Stimulated activated naive CD4-positive, alpha-beta T cell treated with Interleukin-2 at 50 U/mL for 16 hours (primary cell): ENCODE results near the gene COX7A2.

Source experiments
- DNase-seq: peaks from one replicate; lab custom pipeline; 2025; lab: John Stamatoyannopoulos, UW

The COX7A2 gene

DNA sequence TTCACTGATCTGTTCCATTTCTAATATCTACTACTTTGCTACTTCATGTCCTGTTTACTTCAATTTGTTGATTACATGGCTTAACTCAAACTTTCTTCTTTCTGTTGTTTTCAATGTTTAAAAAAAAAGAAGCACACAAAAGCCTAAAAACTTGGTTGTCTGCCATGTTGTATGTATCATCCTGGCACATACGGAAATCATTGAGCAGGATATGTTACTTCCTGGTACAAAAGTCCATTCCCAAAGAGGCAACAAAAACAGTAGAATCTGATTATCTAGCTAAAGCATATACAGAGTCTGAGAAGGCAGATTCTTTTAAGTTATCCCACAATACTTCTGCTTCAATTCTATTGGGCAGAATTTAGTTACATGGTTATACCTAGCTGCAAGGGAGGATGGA lies 23.2 kb downstream of the COX7A2 start:
- no peak for DNase-seq

DNA sequence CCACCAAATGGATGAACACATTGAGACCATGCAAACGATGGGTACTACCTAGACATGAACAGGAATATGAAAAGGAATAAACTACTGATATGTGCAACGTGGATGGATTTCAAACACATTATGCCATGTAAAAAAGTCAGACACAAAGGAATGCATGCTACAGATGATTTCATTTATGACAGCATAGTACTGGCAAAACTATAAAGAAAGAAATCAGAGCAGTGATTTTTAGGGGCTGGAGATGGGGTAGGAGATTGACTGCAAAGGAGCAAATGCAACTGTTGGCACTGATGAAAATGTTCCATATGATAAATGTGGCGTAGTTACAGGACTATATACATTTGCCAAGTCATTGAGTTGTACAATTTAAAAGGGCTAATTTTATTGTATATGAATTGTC lies 24.3 kb downstream of the COX7A2 start:
- no peak for DNase-seq

DNA sequence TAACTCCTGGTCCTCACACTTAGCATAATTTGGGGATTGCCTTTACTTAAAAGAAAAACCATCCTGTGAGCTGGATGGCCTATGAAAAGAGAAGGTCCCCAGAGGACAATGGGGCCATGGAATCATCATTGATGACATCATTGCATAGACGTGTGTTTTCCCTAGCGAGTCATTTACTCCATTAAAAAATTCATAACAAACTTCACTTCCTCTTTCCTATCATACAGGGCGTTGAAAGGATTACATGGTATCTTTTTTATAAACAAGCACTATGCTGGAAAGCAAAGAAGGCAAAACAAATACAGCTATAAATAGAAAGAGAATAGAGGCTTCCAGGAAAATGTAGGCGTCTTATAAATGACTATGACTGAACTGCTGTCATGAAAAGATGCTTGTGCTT lies 26.4 kb downstream of the COX7A2 start:
- DNase-seq: no peak

DNA sequence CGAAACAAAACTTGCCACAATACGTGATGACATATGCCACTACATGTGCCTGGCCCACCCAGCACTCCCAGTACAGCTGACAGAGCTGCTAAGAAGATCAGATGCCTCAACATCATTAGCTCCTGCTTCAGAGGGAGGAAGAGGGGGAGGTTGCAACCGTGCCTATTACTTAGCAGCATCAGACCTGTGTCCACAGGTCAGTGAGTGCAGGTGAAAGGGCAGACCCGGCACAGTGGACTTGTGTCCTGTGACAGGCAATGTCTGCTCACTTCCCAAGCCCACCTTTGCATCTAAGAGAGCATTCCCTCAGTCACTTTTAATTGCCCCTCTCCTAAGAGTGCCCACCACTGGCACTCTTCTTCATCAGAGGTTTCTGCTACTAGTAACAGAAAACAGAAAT lies 28.3 kb downstream of the COX7A2 start:
- no peak for DNase-seq

DNA sequence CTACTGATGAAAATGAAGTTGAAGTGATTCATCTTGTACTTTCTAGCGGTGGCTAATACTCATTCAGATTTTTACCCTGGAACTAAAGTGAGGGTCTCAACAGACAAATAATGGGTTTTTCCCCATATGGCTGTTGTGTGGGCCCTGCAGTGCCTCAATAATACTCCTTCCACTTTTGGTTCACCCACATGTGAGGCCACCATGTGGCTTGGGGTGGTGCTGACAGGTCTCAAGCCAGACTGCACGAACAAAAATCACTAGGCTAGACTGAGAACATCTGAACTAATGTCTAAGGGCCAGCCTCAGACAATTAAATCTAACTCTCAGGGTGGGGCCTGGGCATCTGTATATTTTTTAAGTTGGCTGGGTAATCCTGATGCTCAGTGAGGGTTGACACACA lies 29.9 kb downstream of the COX7A2 start:
- DNase-seq: no peak

DNA sequence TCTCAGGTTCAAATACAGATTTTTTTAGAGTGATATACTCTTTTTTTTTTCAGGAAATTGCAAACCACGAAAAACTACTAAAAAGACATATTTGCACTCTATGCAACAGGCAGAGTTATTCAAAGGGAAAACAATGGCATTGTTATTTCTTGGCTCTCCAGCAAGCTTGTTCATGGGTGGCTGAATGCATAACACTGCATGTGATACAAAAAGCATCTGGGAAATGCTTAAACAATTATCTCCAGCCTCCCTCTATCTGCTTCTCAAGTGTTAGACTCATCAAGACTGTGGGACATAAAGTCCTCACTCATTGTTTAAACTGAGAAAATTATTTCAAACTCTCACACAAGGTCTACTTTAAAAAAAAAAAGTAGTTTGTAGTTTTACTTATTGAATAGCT lies 30.5 kb downstream of the COX7A2 start:
- no peak for DNase-seq

DNA sequence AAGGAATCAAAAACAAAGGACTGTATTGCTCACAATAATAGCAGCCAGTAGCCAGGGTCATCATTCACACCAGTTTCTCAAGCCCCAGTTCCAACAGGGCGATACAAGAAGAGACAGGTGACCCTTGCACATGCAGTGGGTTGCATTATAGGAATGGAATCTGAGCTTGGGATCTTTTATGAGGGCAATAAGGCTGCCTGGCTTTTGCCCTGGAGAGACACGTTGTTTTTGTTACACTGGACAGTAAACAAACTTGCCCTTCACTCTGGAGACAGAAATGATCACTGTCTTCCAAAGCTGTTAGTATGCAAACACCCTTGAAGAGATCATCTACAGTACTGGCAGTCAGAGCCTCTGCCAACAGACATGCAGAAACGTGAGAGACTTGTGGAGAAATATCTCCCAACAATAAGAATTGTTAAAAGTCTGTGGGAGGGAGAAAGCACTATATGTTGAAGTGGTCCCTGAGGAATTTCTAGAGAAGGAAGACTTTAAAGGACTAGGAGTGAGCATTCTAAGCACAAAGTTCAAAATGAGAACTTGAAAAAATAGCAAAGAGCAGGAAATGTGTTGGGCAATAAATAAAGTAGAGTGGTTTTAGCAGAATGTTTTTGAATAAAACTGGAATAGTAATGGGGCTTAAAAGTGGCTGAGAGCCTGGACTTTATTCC lies 31.5 kb downstream of the COX7A2 start:
- DNase-seq: no peak

DNA sequence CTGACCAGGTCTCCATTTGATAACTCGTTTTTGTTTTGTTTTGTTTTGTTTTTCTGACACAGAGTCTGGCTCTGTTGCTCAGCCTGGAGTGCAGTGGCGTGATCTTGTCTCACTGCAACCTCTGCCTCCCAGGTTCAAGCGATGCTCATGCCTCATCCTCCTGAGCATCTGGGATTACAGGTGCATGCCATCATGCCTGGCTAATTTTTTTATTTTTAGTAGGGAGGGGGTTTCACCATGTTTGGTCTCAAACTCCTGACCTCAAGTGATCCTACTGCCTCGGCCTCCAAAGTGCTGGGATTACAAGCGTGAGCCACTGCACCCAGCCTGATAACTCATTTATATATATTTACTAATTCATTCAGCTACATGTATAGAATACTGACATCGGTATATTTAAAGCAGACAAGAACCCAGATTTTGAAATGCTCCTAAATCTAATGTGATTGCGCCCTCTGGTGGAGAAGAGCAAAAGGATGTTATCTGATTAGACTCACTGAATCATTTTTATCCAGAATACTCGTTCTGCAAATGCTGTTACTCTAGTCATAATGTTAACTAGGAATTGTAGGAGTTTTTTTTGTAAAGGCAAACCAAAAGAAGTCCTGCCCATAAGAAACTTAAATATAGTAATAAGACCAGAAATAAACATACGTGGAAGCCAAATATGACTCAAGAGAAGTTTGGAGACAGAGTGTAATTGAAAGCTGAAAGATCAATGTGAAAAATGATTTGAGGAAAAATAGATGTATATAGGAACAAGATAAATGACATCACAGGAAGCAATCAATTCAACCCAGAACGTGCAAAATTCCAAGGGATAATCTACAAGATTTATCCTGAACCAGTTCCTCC lies 32.5 kb downstream of the COX7A2 start:
- DNase-seq: peak; percentile 24

DNA sequence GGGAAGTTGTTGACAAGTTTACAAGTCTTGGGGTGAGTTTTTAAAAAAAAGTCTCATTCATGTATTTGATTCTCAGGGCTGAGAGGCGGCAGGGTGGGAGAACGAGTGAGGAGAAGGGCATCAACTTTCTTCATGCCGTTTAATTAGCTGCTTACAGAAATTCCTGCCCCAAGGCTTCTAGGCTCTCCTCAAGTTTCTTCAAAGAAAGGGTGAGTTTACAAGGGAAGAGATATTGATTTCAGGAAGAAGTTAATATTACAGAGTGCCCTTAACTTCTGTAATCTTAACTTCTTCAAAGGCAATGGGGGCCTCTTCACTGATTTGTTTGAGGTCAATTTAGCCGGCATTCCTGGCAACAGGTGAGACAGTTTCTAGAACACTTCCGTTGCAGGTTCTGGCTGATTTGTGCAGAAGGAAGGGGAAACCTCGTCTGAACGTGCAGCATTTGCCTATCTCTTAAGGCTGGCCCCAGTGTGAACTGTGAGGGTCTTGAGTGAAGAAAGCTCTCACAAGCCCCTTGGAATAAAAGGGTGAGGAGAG lies 34.3 kb downstream of the COX7A2 start:
- no peak for DNase-seq

DNA sequence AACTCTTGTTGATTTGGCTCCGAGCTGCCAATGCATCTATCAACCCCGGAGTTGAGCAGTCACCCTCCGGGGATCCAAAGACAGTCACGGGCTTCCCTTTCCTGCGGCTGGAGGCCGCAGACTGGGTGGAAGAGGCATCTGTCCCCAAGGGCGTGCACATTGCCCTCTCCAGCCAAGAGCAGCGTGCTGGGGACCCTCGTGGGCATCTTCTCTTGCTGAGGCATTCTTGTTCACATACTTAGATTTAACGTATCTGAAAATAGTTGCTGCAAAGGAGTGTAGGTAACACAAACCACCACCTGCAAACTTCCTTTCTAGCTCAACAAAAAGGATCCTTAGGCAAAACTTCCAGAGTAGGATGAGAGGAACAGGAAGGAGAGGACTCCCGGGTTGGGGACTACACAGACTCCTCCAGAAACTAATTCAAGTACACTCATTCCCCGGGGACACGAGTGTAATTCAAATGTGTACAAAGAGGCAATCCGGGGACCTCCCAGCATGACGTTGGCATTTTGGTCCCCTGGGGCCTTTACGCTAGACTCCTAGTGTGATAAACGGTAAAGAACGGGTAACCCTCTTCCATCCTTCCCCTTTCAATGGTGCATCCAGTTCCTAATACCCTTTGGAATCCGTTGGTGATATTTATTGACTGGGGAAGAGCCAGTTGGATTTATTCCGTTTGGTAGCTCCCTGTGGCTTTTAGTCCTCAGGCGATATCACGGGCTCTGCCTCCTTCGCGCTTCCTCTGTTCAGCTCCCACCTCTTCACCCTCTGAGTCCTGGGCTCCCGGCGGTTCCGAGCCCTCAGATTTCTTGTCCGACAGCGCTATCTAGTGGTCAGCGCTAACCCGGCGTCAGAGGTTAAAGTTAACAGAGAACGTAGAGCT lies 35.1 kb downstream of the COX7A2 start:
- peak; percentile 74 for DNase-seq

DNA sequence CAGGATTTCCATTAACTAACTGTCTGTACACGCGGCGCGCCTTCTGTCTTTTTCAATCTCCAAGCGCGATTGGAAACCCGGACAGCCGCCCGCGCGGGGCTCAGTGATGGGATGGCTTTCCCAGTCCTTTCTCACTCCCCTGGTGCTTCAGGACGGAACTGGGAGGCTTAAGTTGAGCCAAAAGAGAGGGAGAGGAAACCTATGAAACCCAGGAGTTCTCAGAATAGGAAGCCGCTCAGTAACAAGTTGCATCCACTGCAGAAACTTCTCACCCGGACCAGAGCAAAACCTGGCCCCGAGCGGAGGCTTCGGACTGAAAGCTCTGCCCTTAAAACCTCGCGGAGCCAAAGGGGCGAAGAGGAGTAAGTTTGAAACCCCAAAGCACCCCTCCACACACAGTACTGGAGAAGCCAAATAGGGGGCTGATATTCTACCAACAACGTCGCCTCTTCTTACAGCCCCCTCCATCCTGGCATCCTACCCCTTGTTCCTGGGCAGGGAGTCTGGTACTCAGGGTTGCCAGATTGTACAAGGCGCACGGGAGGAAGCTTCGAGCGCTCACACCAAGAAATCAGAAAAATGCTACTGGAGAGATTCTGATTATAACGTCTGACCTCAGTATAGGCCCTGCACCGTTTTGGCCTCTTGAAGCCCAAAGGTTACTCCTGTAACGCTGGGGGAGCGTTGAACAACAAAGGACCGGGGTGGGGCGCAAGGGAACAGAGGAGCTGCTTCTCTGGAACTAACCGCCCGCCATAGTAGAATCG lies 36.8 kb downstream of the COX7A2 start:
- no peak for DNase-seq

DNA sequence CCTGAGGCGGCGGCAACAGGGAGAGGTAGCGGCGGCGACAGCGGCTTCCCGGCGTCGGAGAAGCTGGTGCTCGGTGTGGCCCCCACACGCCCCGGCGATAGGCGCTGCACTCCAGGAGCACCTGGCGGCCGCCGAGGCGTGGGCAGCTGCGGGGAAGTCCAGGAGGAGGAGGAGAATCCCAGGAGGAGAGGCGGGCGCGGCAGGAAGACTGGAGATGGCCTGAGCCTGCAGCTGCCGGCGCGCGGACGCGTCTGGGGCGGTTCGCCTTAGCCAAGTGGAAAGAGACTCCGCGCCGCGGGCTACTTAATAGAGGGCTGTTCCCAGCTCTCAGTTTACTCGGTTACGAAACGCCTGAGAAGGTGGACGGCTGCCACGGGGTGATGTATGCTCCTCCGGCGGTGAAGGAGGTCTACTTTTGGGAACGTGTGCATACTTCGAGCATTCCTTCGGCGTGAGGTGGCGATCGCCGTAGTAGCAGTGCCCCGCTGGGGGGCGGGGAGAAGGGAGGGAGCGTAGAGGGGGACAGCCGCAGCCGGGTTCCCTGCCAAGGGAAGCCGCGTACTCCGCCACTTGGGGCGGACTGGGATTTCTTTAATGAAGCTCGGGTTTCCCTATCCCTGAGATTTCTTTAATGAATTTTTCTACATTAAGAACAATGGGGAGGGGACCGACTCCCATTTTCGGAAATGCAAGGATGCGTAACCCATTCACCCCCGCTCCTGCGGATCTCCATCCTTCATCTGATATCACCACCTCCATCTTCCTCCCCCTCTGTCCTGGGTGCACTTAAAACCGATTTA lies 37.6 kb downstream of the COX7A2 start, which contains the start of gene COL12A1:
COL12A1 (minus strand) TSS at position 278 of the 800 bp plus-strand sequence. CDS start 3,261 bp downstream, outside the sequence.
- peak; percentile 10 for DNase-seq

DNA sequence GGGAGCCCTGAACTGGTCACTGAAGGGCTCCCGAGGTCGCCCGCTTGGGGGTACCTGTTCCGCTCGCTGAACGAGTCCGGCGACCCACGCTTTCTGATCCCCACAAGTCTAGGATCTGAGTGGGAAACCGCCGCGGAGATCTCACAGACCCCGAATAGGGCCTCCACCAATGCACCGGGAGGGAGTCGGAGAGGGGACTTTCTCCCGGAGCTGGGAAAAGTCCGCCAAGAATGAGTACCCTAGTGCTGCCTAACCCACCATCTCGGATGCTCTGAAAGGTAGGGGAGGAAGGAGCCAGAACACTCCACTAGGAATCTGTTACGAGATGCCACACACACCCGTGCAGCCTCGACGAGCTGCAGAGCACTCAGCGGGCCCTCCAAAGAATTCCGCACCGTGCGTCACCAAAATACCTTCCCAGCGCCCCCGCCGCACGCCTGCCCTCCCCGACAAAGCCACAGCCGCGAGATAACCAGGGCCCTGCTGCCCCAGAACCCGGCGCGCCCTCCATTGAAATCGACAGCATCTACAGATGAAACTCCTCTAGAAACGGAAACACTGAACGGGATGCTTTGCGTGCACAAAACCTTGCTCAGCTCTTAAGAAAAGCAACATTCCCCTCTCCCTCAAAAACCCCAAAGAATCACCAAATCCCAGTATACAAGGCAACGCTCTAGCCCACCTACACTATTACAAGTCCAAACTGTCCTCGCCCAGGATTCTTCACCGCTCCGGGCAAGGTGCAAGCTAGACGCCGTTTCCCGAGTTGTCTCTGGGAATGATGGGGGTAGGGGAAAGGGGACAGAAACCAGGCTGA lies 38.4 kb downstream of the COX7A2 start:
- DNase-seq: no peak

DNA sequence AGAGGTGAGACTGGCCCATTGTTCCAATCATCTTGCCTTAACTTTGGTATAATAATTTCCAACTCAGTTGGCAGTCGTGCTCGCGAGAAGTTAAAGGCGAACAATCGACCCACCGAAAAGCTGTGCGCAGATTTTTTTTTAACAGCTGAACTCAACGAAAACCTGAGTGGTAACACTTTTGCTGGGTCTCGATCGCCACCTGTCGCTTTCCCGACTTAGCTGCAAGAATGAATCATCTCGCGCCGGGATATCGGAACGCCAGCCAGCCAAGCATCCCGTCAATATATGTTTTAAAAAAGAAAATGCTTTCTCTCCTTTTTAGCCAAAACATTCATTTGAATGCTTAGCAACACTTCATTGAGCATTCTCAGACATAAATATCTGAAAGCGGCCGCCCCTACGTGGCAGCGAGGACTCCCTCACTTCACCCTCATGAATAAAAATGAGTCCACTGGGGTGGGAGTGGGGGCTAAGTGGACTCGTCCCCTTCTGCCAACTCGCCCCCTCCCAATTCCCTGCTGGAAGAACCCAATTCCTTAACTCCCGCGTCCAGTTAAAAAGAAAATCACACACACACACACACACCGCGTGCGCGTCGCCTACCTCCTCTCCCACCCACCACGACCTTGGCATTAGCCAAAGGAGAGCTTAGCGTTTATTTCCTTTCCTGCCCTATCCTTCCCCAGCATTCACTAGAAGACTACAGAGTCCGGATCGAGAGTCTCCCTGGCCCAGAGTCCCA lies 39.2 kb downstream of the COX7A2 start:
- no peak for DNase-seq

DNA sequence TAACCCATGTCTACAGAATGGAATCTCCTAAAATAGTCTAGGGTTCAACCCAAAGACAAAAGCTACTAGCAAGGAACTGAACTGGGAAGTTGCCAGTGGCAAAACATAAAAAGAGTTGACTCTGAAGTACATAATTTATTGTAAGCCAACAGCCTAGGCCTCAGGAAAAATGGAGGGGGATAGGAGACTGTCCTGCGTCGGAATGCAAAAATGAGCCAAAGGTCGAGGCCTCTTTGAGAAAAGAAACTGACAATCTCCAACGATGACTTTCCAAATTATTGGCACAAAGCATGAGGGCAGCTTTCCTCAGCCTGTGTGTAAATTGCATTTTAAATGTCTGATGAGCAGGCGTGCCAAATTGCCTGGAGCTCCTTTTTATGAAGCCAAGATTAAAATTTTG lies 39.9 kb downstream of the COX7A2 start:
- no peak for DNase-seq

DNA sequence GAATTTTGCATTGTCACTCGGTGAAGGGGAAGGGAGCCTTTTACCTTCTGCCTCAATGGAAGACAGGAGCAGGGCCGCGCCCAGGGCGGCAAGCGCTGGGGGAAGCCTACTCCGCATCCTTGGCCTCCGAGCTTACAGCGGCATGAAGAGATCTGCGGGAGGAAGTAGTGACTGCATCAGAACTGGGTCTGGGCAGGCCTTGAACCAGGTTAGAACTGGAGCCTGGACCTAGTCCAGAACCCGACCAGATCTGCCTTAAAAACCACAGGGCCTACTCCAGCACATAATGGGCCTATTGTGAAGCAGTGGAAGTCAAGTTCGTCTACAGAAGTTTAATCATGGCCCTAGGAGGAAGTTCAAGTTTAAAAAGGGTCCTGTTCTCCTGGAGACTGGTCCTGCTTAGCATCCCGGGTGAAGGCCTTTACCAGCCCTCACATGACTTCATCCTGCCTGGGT lies 40.9 kb downstream of the COX7A2 start:
- no peak for DNase-seq

DNA sequence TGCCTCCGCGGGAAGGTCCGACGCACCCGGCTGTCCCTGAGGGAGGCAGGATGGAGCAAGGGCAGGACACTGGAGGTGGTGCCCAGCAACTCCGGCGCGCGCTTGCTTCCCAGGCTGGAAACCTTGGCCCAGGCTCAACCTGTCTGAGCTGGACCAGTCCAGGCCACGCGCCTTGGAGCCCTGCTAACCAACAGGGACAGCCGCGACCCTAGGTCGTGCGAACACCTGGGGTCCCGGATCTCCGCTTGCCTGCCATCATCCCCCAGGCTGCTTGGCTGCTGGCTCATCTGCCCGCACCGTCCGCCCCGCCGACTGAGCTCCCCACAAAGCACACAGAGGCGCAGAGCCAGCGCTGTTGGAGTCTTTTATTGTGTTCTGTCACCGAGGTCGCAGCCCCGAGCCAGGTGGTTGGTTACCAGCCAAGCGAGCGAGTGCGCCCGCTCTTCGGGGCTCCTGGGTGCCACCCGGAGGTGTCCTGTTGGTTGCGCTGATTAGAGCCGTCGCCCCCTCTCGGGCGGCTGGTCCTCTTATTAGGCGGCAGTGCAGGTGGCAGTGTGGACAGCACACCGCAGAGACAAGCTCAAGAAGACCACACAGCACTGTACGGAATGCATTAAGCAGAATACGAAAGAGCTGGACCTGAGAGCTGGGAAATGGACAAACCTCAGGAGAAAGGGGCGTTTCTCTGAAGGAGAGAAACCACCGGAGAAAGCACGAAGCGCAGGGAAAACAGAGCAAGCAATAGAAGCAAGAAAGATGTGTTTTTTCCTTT lies 41.5 kb downstream of the COX7A2 start:
- no peak for DNase-seq

DNA sequence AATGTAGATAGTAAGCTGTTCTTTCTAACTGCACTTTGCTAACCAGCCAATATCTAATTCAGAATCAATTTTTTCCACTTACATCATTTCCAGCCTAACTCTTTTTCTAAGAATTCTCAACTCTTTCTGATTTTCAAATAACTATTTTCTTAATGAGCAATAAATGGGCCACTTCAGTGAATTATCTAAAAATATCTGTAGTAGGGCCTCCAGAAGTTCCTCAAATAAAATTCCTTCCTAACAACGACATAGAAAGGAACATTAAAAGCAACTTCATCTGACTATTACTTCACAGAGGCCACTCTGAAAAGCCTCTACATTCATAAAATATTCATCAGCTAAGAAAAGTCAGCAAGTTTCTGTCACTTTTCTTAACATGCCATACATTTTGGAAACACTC lies 42.6 kb downstream of the COX7A2 start:
- DNase-seq: no peak
